Left lung (tissue), 10 donors: ENCODE measurements around the gene NPC1. TPM values are rescaled to one million over a fixed set of nuclear protein-coding genes. Genes with fewer than 3 reads are reported as not detected.

Experiments used
- ATAC-seq: fragments of 200-7000 bp; cut with Tn5 transposase; one replicate; pipeline ENCODE4 v1.9.1; 2020; ENCODE audit warnings: moderate library complexity
- DNase-seq, 4 donors: peaks; one replicate each; pipeline ENCODE4 v3.0.0-alpha.2; 2013 to 2020
- H3K27ac ChIP-seq, 2 donors: fragments of 200-600 bp; sonication (generic) in 1 of 2; one replicate each; pipeline versions ENCODE4 v1.5.0 to v1.8.0; 2020 to 2021
- H3K27me3 ChIP-seq, 2 donors: fragments of 200-600 bp; sonication (generic) in 1 of 2; one replicate each; pipeline versions ENCODE4 v1.5.0 to v1.8.0; 2020 to 2021
- H3K36me3 ChIP-seq, 2 donors: fragments of 200-600 bp; sonication (generic) in 1 of 2; one replicate each; pipeline versions ENCODE4 v1.5.0 to v1.8.0; 2020 to 2021
- H3K4me1 ChIP-seq, 2 donors: fragments of 200-600 bp; one replicate each; pipeline ENCODE4 v1.8.0; 2021
- H3K4me3 ChIP-seq, 2 donors: fragments of 200-600 bp; sonication (generic) in 1 of 2; one replicate each; pipeline versions ENCODE4 v1.5.0 to v1.8.0; 2020 to 2021; ENCODE audit warnings: mild to moderate bottlenecking in 1 of 2
- H3K9me3 ChIP-seq, 2 donors: fragments of 200-600 bp; sonication (generic) in 1 of 2; one replicate each; pipeline versions ENCODE4 v1.5.0 to v1.8.0; 2020 to 2021
- CTCF ChIP-seq, 2 donors: fragments of 200-600 bp; sonication (generic) in 1 of 2; IDR thresholded peaks; one replicate each; pipeline versions ENCODE4 v1.5.0 to v1.8.0; 2021; ENCODE audit warnings: antibody characterized with exemption in 2 of 2
- intact Hi-C, 2 donors: fragments of 100-400 bp; cut with DNase I; formaldehyde crosslinking; loops; one replicate each; pipeline versions ENCODE4 v1.11.2 to v1.14.2; 2022
- polyA plus RNA-seq, 6 donors: library from polyadenylated mRNA; unstranded; fragments of 120-200 nt; gene quantifications; one replicate each; pipeline ENCODE4 v1.2.1, GENCODE V29; 2013; ENCODE audit not compliant: insufficient read length in 6 of 6
- total RNA-seq, 2 donors: library from RNA; stranded (reverse); fragmentation: NEBNext Ultra II Directional; extraction: Animal tissue kit (Norgen Biotek cat#: 25700); gene quantifications; one replicate each; pipeline ENCODE4 v1.2.1, GENCODE V29; 2021
- donor health status: DM: no; HTN: yes; CAD: no.
- donor health status: DM: no; HTN: no; CAD: no.

Gene NPC1
- total and polyA plus RNA-seq, 8 donors = 23.9 to 138 (median 27.4) TPM

DNA sequence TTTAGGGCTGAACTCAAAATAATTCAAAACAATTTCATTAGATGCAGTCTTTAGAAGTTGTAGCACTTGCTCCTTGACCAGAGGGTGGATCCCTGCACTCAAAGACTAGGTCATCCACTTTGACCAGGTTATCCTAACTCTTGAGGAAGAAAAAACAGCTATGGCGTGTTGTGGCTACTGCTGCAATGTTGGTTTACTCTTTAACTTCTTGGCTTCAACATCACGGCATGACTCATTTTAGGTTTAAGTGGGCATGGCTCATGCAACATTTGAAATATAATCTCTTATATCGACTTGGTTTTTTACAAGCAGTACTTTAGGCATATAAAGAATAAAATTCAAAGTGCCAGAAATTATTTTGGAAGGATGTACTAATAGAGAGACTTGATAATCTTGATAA lies 41.0 kb upstream of the NPC1 start:
- ATAC-seq = peak; percentile 65
- peak in 2 of 4 donors; percentile 44 to 54 for DNase-seq
- no peaks in the 10 kb centered on the region for H3K27me3 ChIP-seq
- no peak for TF ChIP-seq CTCF (IDR thresholded peaks at IDR 0.05)
- no peak overlapping the region for H3K4me3 ChIP-seq
- no peaks in the 10 kb centered on the region for H3K4me1 ChIP-seq
- intact Hi-C loops = loop anchor here in 1 of 2 donors (10.0 kb wide), 1 partner anchor 297 kb away; no protein-coding TSS in a partner anchor
- no peaks in the 10 kb centered on the region for H3K36me3 ChIP-seq
- H3K27ac ChIP-seq = peak overlapping the region in 1 of 2 donors; percentile 35
- no peaks in the 10 kb centered on the region for H3K9me3 ChIP-seq

- H3K27ac ChIP-seq = peak overlapping the region in 1 of 2 donors; percentile 22
- intact Hi-C loops = loop anchor here in 1 of 2 donors (10.0 kb wide), 1 partner anchor 298 kb away; no protein-coding TSS in a partner anchor
These were observed 40.4 kb upstream of the NPC1 start for GRCh38 chr18:23626451-23627279.

GRCh38 chr18:23623040-23623439 lies 36.7 kb upstream of the NPC1 start:
- Histone ChIP-seq H3K27ac (no peak overlapping the region), H3K36me3 (no peaks in the 10 kb centered on the region), H3K4me3 (no peak overlapping the region), H3K4me1 (peaks cover 8 to 17% of the 10 kb centered on the region in 2 donors), H3K9me3 (no peaks in the 10 kb centered on the region), H3K27me3 (peaks cover 0 to 38% of the 10 kb centered on the region in 2 donors)
- DNase-seq (no peak), ATAC-seq (no peak)
- intact Hi-C loops = loop anchor here in 1 of 2 donors (10.0 kb wide), 1 partner anchor 302 kb away; no protein-coding TSS in a partner anchor
- no peak for TF ChIP-seq CTCF (IDR thresholded peaks at IDR 0.05)

More at GRCh38 chr18:23626451-23627279, 40.4 kb upstream of the NPC1 start:
- ATAC-seq = no peak
- no peak for DNase-seq
- Histone ChIP-seq H3K4me3 (no peak overlapping the region), H3K4me1 (no peaks in the 10 kb centered on the region), H3K9me3 (no peaks in the 10 kb centered on the region), H3K27me3 (peaks cover 0 to 6% of the 10 kb centered on the region in 2 donors), H3K36me3 (no peaks in the 10 kb centered on the region)
- no peak for TF ChIP-seq CTCF (IDR thresholded peaks at IDR 0.05)

DNA sequence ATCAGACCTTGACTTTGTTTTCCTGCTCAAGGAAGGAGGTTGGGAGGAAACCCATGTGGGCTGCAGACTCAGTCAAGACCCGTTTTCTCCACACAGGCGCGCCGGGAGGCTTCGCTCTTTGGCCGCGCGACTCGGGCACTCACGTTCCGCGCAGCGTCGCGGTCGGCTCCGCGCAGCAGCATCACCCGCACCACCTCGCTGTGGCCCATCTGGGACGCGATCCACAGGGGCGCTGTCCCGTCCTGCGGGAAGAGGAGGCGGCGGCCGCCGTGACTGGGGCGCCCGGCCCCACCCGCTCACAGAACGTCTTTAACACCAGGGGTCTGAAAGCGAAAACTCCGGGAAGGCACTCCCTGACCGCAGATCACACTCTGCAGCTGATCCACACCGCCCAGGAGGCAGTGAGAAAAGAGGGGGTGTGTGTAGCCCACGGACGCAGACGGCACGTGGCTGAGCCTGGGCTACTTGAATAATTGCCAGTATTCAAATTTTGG lies 33.1 kb upstream of the NPC1 start:
- peak; percentile 25 to 85 (median 41) for DNase-seq

More for the DNA sequence above, 33.1 kb upstream of the NPC1 start:
- peaks cover 8 to 21% of the 10 kb centered on the region in 2 donors for H3K4me1 ChIP-seq
- no peak for TF ChIP-seq CTCF (IDR thresholded peaks at IDR 0.05)
- peak overlapping the region; percentile 33 to 39 for H3K4me3 ChIP-seq
- H3K36me3 ChIP-seq = no peaks in the 10 kb centered on the region
- no peaks in the 10 kb centered on the region for H3K9me3 ChIP-seq
- H3K27ac ChIP-seq = peak overlapping the region in 1 of 2 donors; percentile 5
- intact Hi-C loops = loop anchor here in 1 of 2 donors (10.0 kb wide), 1 partner anchor 505 kb away; no protein-coding TSS in a partner anchor
- ATAC-seq = peak; percentile 59
- peaks cover 0 to 38% of the 10 kb centered on the region in 2 donors for H3K27me3 ChIP-seq
